Fibroblast of skin of left biceps (primary cell): ENCODE results near the gene TRMT6.

ENCODE experiments used
- DNase-seq, 2 experiments: peaks; one replicate each; pipeline ENCODE4 v3.0.0-alpha.2; 2013; ENCODE audit warnings: low read depth in 2 of 2

TRMT6 gene, protein sequence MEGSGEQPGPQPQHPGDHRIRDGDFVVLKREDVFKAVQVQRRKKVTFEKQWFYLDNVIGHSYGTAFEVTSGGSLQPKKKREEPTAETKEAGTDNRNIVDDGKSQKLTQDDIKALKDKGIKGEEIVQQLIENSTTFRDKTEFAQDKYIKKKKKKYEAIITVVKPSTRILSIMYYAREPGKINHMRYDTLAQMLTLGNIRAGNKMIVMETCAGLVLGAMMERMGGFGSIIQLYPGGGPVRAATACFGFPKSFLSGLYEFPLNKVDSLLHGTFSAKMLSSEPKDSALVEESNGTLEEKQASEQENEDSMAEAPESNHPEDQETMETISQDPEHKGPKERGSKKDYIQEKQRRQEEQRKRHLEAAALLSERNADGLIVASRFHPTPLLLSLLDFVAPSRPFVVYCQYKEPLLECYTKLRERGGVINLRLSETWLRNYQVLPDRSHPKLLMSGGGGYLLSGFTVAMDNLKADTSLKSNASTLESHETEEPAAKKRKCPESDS

DNA sequence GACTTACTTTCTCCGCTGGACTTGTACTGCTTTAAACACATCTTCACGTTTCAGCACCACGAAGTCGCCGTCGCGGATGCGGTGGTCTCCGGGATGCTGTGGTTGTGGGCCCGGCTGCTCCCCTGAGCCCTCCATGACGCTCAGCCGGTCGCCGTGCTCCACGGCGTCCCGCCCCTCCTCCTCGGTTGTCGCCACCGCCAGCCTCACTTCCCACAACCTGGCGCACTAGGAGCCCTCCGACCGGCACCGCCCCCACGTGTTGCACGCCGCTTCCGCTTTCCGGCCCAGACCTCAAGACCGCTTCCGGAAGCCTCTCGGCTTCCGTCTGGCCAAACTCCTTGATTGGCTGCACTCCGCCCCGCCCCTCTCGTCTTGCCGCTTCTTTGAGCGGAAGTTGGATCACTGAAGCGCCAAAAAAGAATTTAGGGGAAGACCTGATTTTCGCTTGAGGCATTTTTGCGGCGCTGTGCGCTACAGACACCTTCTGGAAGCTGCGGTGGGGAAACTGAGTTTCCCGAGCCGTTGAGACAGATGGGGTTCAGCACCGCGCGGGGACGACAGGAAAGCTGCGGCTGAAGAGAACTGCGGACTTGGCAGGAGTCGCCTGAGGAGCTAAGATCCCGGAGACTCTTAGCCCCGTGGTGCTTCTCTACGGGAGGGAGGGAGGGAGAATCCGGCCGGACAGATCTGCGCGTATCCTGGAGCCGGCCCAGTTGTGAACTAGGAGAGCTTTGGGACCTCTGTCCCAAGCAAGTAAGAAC, at the start of gene TRMT6, which contains the start of gene MCM8:
TRMT6 (minus strand) TSS at position 263 of the 761 bp plus-strand sequence; CDS start at position 135, 128 bp downstream.
MCM8 (plus strand) TSS at position 382 of the 761 bp plus-strand sequence. CDS start 1,364 bp downstream, outside the sequence.
- peak; percentile 76 to 81 for DNase-seq

DNA sequence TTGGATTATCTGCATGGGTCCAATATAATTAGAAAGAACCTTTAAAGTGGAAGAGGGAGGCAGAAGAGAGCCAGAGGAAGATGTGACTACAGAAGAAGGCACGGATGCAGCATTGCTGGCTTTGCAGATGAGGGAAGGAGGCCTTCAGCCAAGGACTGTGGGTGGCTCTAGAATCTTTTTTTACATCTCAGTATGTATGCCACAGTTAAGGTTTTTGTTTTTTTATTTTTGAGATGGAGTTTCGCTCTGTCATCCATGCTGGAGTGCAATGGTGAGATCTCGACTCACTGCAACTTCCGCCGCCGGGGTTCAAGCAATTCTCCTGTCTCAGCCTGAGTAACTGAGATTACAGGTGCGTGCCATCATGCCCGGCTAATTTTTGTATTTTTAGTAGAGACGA, 49.5 kb upstream of the TRMT6 start:
- DNase-seq, result no peak

DNA sequence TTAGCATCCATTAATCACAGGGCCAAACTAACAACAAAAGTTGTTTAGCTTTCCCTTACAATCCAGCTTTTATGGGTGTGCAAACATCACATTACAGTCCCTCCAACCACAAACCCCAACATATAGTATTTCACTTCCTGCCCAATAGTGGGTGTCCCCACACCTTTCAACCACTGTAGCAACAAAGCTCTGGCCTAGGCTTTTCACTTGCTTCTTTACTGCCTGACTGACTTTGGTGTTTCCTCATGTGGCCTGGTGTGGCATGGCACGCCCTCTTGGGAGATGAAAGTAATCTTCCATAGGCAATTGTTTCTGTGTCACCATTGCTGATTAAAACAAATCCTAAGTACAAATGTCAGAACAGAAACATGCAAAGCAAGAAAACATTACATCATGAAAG, 46.4 kb upstream of the TRMT6 start:
- no peak for DNase-seq

DNA sequence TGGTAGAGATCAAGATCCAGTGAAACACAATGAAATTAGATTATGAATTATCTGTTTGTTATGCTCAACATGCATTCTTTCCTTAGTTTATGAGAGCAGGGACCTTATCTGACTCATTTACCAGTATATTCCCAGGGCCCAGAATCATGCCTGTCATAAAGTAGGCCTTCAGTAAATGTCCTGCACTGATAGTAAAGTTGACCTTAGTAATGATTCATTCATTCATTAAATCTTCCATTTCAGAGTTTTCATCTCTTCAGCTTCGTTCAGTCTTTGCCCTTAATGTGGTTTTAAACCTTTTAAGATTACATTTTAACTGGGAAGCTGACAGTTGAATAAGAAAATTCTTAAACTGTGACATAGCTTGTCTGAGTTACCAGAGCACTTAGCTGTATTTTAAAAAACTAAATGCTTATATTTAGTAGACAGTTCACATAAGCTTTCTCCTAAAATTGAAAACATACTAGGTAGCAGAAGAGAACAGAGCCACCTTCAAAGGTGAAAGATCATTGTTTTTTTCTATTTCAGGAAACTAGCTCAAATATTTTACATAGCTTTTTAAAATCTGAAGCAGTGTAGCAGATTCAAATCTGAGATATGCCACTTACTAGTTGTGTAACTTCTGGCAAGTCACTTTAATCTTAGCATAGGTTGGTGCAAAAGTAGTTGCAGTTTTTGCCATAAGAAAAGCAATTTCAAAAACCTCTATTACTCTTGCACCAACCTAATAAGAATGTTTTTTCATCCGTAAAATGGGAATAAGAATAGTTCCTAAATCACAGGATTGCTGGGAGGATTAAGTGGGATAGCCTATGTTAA, 41.5 kb upstream of the TRMT6 start:
- no peak for DNase-seq

DNA sequence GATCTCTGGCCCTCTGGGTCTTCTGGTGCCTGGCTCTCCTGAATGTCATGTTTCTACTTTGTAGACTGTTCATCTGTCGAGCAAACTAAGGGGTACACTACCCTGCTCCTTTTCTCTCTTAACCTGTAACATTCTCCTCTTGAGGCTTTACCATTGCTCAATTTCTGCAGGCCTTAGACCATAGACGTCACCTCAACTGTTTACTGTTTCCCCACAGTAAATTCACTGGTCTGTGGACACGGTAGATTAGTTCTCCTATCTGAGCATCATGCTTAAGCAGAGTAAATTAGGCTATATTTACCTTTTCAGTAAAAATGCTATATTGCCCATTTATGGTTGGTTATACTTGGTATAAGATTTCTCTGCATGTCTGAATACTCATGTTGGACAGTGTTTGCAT, 40.6 kb upstream of the TRMT6 start:
- DNase-seq, result no peak

DNA sequence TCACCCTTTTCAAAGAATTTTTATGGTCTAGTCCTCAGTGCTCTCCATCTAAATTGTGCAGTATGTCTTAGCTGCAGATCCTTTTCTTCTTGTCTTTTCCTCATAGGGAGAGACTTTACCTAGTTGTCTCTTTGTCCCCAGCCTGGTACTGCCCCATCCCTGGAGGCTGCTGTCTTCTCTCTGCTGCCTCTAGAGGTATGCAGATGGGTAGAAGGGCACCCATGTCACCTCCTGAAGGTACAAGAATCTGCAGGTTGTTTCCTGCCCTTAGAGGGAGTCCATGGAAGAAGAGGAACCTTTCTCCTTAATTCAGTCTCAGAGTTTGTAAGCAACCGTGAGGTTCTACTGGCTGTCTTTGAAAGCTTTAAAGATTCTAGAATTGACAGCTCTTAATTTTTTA, 39.2 kb upstream of the TRMT6 start:
- no peak for DNase-seq

DNA sequence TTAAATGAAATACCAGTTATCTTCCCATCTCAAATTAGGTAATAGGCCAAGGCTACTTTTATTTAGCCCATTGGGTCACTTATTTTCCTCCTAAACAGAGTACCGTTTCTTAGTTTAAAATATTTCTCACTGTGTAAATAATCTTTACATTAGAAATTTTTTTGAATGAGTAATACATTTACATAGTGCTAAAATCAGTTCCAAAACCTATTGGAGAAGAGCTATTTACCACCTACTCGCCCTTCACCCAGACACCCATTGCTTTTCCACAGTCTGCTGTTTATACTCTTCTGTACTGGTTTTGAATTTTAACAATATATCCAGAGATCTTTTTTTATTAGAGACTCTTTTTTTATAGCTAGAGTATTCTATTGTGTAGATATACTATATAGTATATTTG, 37.0 kb upstream of the TRMT6 start:
- DNase-seq, result no peak

DNA sequence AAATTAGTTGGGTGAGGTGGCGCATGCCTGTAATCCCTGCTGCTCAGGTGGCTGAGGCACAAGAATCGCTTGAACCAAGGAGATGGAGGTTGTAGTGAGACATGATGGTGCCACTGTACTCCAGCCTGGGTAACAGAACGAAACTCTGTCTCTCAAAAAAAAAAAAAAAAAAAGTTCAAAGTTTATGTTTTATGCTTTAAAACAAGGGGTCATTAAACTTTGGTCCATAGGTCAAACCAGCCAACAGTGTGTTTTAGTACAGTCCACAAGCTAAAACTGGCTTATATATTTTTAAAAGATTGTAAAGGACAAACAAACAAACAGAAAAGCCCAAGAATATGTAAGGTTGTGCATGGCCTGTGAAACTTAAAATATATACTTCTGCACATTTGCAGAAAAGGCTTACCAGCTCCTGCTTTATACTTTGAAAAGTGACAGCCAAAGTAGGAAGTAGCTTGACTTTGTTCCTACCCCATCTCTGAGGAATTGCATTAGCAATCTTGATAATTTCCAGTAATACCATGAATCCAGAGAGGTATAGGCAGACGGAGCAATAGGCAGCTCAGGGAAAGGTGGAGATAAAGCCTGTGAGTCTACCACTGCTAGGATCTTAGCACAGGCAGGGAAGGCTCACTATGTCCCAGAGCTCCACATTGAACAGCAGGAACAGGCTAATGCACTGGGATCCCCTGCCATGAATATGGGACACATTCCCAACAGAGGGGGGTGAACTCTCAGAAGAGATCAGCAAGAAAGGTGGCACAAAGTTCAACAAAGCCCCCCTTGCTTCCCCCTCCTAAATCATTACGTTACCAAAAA, 30.6 kb upstream of the TRMT6 start:
- DNase-seq, result no peak

DNA sequence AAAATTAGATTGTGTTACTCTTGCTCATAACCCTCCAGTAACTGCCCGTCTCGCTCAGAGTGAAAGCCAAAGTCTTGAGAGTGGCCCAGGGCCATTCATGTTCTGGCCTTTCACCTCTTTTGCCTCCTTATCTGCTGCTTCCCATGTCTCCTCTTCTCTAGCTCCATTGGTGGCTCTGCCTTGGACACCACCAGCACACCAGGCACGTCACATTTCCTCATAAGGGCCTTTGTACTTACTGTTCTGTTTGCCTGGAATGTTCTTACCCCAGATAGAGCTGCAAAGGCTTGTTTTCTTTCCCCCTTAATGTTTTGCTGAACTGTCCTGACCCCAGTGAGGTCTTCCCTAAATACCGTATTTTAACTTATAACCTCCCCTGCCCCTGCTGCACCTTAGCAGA, 29.5 kb upstream of the TRMT6 start:
- DNase-seq, result no peak

DNA sequence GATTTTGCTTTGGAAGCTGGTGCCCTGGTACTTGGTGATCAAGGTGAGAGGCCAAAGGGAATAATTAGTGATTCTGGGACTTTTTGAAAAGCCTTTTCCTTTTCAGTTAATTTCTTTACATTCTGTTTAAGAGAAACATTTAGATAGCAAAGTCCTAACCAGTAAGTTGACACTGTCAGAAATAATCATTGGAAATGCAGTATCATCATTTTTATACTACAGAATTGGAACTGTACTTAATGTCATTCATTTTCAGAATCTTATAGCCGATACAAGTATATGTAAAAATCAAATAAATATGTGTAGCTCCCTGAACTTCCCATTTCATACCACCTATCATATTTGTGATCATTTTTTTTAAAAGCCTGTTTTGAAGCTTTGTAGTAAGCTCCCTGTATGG, 27.6 kb upstream of the TRMT6 start:
- no peak for DNase-seq

DNA sequence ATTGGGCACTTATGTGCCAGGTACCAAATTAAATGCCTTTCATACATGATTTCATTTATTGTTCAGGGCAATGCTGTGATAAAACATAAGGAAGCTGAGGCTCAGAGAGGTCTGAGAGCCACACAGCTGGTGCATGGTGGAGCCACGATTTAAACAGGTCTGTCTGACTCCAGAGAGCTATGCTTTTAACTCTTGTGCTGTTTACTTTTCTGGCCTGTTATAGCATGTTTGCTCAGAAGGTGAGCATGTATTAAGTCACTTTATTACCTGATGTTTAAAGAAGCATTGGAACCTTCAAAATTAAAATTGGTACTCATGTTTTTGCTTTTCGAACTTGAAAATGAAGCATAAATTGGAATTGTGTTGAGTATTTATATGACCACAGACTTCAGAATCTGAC, 26.9 kb upstream of the TRMT6 start:
- no peak for DNase-seq

DNA sequence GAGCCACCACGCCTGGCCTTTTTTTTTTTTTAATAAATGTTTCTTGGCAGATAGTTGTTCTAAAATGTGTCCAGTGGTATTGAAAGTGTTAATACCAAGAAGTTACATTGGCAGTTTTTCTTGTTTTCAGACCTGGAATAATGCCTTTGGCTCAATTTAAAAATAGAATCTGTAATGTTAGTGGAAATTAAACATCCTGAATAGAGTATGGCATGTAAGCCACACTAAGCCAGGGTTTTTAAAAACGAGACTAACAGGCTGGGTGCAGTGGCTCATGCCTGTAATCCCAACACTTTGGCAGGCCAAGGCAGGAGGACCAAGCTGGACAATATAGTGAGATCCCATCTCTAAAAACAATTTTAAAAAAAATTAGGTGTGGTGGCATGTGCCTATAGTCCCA, 25.4 kb upstream of the TRMT6 start:
- no peak for DNase-seq

DNA sequence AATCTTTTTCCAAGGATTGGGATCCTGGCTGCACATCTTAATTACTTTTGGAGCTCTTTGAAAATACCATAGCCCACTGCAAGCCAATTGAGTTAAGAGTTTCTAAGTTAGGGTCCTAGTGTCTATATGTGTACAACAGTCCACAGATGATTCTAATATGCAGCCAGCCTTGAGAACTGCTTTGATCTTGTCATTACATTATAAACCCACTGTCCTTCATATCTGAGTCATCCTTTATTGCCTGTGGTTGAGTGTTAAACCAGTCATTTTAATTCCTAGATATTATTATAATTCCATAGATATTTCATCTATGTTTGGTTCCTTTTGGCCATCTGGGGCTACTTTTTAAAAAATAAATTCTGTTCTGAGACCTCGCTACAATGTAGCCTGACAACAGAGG, 24.2 kb upstream of the TRMT6 start:
- DNase-seq, result no peak

DNA sequence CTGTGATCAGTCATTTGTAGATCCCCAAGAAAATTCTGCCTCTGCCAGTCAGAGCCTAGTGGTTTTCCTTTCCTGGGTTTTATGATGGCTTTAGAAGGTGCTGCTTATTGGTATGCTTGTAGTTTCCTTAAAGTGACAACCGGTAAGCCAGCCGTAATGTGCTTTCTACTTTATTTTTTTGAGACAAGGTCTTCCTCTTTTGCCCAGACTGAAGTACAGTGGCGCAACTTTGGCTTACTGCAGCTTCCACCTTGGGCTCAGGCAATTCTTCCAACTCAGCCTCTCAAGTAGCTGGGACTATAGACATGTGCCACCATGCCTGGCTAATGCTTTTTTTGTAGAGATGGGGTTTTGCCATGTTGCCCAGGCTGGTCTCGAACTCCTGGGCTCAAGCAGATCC, 23.6 kb upstream of the TRMT6 start:
- DNase-seq, result no peak

DNA sequence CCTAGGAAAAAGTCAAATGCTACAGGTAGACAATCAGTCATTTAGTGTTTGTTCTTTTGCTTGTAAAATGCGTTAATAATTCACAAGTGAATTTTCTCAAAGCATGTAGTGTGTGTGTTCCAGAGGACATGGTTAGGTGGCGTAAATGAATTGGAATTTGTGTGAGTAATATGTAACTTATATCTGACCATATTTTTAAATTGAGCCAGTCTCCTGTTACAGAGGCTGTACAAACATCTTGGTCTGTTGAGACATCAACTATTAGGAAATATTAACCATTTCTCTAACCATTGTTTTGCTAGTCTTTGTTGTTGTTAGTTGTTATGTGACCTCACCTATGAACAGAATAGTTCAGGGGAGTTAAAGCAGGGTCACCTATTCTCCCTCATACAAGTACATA, 22.8 kb upstream of the TRMT6 start:
- no peak for DNase-seq

DNA sequence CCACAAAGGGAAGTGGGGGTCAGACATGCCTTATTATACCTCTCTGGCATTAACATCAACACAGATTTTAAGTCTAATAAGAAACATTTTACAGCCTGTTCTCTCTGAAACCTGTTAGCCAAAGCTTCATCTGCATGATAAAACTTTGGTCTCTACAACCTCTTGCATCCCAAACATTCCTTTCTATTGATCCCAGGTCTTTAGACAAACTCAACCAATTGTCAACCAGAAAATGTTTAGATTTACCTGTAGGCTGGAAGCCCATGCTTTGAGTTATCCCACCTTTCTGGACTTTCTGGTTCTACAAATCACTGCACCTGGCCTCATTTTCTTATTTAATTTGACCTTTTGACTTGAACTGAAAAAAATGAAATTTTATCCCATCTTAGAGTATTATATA, 20.9 kb upstream of the TRMT6 start:
- DNase-seq, result no peak

DNA sequence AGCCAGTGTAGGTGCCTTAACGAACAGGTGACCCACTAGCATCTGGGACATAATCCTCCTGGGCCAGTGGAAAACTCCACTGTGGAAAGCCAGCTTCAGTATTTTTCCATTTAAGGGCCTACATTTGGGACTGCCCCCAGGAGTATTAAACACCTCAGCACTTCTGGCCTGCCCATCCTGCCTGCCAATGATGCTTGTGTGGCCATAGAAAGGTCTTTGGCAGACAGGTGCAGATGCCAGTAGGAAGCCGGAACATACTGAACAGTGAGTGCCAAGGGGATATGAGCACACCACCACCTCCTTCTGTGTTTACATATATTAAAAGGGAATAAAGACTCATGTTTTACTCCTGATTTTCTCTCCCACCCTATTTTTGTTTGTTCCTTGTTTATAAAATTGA, 20.0 kb upstream of the TRMT6 start:
- DNase-seq, result no peak

DNA sequence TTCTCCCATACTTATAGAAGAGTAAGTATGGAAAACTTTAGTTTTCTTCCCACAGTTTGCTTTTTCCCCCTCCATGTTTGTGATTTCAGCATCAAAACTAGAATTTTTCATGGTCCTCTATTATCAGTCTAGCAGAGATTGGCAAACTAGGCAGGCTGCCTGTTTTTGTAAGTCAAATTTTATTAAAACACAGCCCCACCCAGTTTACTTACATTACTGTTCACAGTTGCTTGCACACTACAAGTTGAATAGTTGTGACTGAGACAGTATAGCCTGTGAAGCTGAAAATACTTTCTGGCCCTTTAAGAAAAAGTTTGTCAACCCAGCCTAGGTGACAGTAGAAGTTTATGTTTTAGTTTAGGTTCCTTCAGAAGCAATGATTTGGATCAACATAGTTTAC, 19.6 kb upstream of the TRMT6 start:
- no peak for DNase-seq

DNA sequence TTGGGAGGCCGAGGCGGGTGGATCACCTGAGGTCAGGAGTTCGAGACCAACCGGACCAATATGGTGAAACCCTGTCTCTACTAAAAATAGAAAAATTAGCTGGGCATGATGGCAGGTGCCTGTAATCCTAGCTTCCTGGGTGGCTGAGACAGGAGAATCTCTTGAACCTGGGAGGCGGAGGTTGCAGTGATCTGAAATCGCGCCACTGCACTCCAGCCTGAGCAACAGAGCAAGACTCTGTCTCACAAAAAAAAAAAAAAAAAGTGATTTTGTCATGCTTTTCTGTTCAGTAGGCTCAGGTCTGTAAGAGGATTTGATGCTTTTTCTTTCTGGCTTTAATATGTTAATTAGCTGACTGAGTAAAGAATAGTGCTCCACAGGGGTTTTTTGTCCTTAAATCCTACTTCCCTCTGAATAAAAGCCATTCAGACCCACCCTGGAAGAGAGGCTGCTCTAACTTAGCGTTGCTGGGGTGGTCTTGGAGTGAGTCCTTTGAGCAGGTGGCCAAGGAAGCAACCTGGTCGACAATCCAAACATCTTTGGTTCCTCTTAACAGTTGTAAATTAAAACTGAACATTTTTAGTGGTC, 19.1 kb upstream of the TRMT6 start:
- no peak for DNase-seq

DNA sequence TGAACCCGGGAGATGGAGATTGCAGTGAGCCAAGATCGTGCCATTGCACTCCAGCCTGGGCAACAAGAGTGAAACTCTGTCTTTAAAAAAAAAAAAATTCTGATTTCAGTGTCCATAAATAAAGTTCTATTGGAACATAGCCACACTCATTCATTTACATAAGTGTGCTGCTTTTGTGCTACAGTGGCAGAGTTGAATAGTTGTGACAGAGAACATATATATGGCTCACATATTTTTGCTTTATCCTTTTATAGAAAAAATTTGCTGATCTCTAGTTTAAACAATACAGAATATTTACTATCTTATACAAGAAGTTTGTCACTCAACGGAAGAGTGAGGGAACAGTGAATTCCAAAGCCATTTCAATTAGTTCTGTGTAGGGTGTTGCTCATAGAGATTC, 18.1 kb upstream of the TRMT6 start:
- no peak for DNase-seq

DNA sequence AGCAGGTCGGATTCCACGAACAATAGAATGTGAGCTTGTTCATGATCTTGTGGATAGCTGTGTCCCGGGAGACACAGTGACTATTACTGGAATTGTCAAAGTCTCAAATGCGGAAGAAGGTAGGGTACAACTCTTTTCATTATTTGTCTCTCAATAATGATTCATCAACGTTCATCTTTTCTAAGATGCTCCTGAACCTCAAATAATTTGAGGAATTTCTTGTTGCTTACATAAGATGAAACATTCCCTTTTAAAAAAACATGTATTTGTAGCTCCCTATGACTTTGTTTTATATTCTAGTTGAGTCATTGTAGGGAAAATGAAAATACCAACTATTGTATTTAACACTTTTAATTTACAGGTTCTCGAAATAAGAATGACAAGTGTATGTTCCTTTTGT, 17.1 kb upstream of the TRMT6 start:
- DNase-seq, result no peak
